ENCODE data around the gene SEPTIN1. TPM values are rescaled to one million over a fixed set of nuclear protein-coding genes. Genes with fewer than 3 reads are reported as not detected.

Gene SEPTIN1
- total RNA-seq, 1 experiment from 2014 or later = 3.4 TPM

DNA sequence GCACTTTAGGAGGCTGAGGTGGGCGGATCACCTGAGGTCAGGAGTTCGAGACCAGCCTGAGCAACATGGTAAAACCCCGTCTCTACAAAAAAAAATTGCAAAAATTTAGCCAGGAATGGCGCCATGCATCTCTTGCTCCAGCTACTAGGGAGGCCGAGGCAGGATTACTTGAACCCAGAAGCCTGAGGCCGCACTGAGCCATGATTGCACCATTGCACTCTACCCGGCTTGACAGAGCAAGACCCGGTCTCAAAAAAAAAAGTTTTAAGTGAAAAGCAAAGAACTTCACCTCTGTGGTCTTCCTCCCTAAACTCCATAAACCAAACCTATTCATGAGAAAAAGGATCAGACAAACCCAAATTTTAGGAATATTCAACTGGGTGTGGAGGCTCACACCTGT, 34.2 kb downstream of the SEPTIN1 start:
- no peak for ATAC-seq
- no peak for DNase-seq (ENCODE audit: low read depth, low spot score)
- ChIA-PET CTCF (no interaction called here), RAD21 (ENCODE audit: low non-redundant PET in 1 of 2, low total read pairs in 2 of 2, uncharacterized antibody in 2 of 2, unreplicated experiment in 2 of 2) (no interaction called here), POLR2A (no interaction called here)
- H3K27me3 ChIP-seq (ENCODE audit: insufficient read depth, low read length) = no peaks in the 10 kb centered on the region
- H3K9me2 ChIP-seq (ENCODE audit: insufficient read depth) = no peaks in the 10 kb centered on the region
- H4K20me1 ChIP-seq (ENCODE audit: insufficient read depth) = no peaks in the 10 kb centered on the region
- no peak overlapping the region for H2AFZ ChIP-seq (ENCODE audit: low read depth, low read length, poor library complexity, severe bottlenecking)
- no peak overlapping the region for H3K4me2 ChIP-seq (ENCODE audit: low read length)
- H3K27ac ChIP-seq (ENCODE audit: low read depth, low read length) = no peak overlapping the region
- H3K9ac ChIP-seq (ENCODE audit: low read length) = no peak overlapping the region
- peaks cover 7 to 25% of the 10 kb centered on the region in 2 experiments; a peak in 2 of 4 replicates for H3K36me3 ChIP-seq (ENCODE audit: control insufficient read depth in 1 of 2, insufficient read depth in 2 of 2, low read length in 2 of 2)
- no peaks in the 10 kb centered on the region for H3K9me3 ChIP-seq (ENCODE audit: control insufficient read depth in 1 of 2, insufficient read depth in 1 of 2, low read depth in 1 of 2, low read length in 2 of 2)
- H3K4me1 ChIP-seq (ENCODE audit: control insufficient read depth in 1 of 2, insufficient read depth in 2 of 2, low read length in 2 of 2) = peaks cover 18 to 19% of the 10 kb centered on the region in 2 experiments
- H3K79me2 ChIP-seq (ENCODE audit: insufficient read depth, low read length) = peaks cover 11% of the 10 kb centered on the region; the same call in 1 of the 2 replicates
- H3K4me3 ChIP-seq (replicated peaks in 1 of 2; ENCODE audit: low read depth in 1 of 2, low read length in 2 of 2) = no peak overlapping the region
- intact Hi-C loops (cut with micrococcal nuclease) = no loop called here
- TF ChIP-seq RAD21 (IDR thresholded peaks at IDR 0.05; ENCODE audit: low read depth) (no peak), ZNF274 (IDR thresholded peaks at IDR 0.05; ENCODE audit: low read depth, low read length) (no peak), CEBPB (IDR thresholded peaks at IDR 0.05; ENCODE audit: low read depth) (no peak), ZFX (IDR thresholded peaks at IDR 0.05) (no peak), JUND (IDR thresholded peaks at IDR 0.05) (no peak), TCF7L2 (IDR thresholded peaks at IDR 0.05; ENCODE audit: borderline replicate concordance, extremely low read depth, insufficient read depth, insufficient read length) (no peak), ELF1 (IDR thresholded peaks at IDR 0.05; ENCODE audit: borderline replicate concordance, low read depth) (no peak), EZH2 (IDR thresholded peaks at IDR 0.05) (no peak), CBX3 (IDR thresholded peaks at IDR 0.05; ENCODE audit: low read depth) (no peak), EGR1 (IDR thresholded peaks at IDR 0.05; ENCODE audit: low read depth) (no peak), FOSL1 (IDR thresholded peaks at IDR 0.05; ENCODE audit: low read depth) (no peak), YY1 (IDR thresholded peaks at IDR 0.05; ENCODE audit: extremely low read depth, insufficient replicate concordance, low read depth, low read length) (no peak), POLR2A (IDR thresholded peaks at IDR 0.05; ENCODE audit: borderline replicate concordance, extremely low read depth, insufficient read depth, insufficient read length) (no peak), EZH2phosphoT487 (IDR thresholded peaks at IDR 0.05; ENCODE audit: borderline replicate concordance) (no peak), SIN3A (IDR thresholded peaks at IDR 0.05; ENCODE audit: low read depth) (no peak)
- TF ChIP-seq, protein P1, sequence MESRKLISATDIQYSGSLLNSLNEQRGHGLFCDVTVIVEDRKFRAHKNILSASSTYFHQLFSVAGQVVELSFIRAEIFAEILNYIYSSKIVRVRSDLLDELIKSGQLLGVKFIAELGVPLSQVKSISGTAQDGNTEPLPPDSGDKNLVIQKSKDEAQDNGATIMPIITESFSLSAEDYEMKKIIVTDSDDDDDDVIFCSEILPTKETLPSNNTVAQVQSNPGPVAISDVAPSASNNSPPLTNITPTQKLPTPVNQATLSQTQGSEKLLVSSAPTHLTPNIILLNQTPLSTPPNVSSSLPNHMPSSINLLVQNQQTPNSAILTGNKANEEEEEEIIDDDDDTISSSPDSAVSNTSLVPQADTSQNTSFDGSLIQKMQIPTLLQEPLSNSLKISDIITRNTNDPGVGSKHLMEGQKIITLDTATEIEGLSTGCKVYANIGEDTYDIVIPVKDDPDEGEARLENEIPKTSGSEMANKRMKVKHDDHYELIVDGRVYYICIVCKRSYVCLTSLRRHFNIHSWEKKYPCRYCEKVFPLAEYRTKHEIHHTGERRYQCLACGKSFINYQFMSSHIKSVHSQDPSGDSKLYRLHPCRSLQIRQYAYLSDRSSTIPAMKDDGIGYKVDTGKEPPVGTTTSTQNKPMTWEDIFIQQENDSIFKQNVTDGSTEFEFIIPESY (IDR thresholded peaks at IDR 0.05; ENCODE audit: extremely low read depth, insufficient replicate concordance, low read length) = no peak
- TF ChIP-seq, protein P2, sequence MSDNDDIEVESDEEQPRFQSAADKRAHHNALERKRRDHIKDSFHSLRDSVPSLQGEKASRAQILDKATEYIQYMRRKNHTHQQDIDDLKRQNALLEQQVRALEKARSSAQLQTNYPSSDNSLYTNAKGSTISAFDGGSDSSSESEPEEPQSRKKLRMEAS (IDR thresholded peaks at IDR 0.05) = no peak
- TF ChIP-seq, protein P3, sequence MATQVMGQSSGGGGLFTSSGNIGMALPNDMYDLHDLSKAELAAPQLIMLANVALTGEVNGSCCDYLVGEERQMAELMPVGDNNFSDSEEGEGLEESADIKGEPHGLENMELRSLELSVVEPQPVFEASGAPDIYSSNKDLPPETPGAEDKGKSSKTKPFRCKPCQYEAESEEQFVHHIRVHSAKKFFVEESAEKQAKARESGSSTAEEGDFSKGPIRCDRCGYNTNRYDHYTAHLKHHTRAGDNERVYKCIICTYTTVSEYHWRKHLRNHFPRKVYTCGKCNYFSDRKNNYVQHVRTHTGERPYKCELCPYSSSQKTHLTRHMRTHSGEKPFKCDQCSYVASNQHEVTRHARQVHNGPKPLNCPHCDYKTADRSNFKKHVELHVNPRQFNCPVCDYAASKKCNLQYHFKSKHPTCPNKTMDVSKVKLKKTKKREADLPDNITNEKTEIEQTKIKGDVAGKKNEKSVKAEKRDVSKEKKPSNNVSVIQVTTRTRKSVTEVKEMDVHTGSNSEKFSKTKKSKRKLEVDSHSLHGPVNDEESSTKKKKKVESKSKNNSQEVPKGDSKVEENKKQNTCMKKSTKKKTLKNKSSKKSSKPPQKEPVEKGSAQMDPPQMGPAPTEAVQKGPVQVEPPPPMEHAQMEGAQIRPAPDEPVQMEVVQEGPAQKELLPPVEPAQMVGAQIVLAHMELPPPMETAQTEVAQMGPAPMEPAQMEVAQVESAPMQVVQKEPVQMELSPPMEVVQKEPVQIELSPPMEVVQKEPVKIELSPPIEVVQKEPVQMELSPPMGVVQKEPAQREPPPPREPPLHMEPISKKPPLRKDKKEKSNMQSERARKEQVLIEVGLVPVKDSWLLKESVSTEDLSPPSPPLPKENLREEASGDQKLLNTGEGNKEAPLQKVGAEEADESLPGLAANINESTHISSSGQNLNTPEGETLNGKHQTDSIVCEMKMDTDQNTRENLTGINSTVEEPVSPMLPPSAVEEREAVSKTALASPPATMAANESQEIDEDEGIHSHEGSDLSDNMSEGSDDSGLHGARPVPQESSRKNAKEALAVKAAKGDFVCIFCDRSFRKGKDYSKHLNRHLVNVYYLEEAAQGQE (IDR thresholded peaks at IDR 0.05; ENCODE audit: low read depth) = no peak
- no TSS peak for BruUV-seq (replicated peaks)

All from HCT116 (cell line).